GM19455 (cell line): ENCODE data around the gene PDE4A.
"Not testable (repeated sequence)": the region's sequence is repeated elsewhere in the genome, so short reads cannot be mapped to it uniquely, and the experiment has no call there.

ENCODE experiments used
- ATAC-seq: cut with Tn5 transposase; IDR thresholded peaks from one replicate; pipeline ENCODE4 v1.9.1; 2021; ENCODE audit not compliant: unreplicated experiment

Gene PDE4A

GRCh38 chr19:10461047-10461949 is 41.0 kb downstream of the PDE4A start:
- peak; percentile 66 for ATAC-seq

- not testable (repeated sequence) for ATAC-seq
These were observed 41.7 kb downstream of the PDE4A start for GRCh38 chr19:10462042-10462441.

GRCh38 chr19:10462557-10462956 is 42.2 kb downstream of the PDE4A start:
- ATAC-seq, result no peak

GRCh38 chr19:10464456-10464855 is 44.1 kb downstream of the PDE4A start:
- no peak for ATAC-seq

GRCh38 chr19:10467104-10467706 is 46.9 kb downstream of the PDE4A start:
- no peak for ATAC-seq

- no peak for ATAC-seq
These were observed 47.8 kb downstream of the PDE4A start for GRCh38 chr19:10468133-10468532.

- no peak for ATAC-seq
These were observed 51.6 kb downstream of the PDE4A start for GRCh38 chr19:10471909-10472308.

GRCh38 chr19:10473192-10473591 is 52.9 kb downstream of the PDE4A start:
- no peak for ATAC-seq

- no peak for ATAC-seq
These were observed 54.7 kb downstream of the PDE4A start for GRCh38 chr19:10474962-10475451.

- no peak for ATAC-seq
These were observed 58.1 kb downstream of the PDE4A start for GRCh38 chr19:10478476-10478875.

GRCh38 chr19:10478903-10479384 is 58.6 kb downstream of the PDE4A start:
- ATAC-seq, result no peak

GRCh38 chr19:10486551-10486950 is 66.2 kb downstream of the PDE4A start:
- no peak for ATAC-seq

GRCh38 chr19:10491472-10492047 is 71.2 kb downstream of the PDE4A start:
- ATAC-seq, result no peak

- no peak for ATAC-seq
These were observed 77.0 kb downstream of the PDE4A start for GRCh38 chr19:10497371-10497770.

- no peak for ATAC-seq
These were observed 79.4 kb downstream of the PDE4A start for GRCh38 chr19:10499550-10500246.

- no peak for ATAC-seq
These were observed 79.9 kb downstream of the PDE4A start for GRCh38 chr19:10500247-10500592.

GRCh38 chr19:10501971-10502523 is 81.7 kb downstream of the PDE4A start:
- peak; percentile 30 for ATAC-seq

- peak; percentile 73 for ATAC-seq
These were observed 82.2 kb downstream of the PDE4A start for GRCh38 chr19:10502524-10503001.

GRCh38 chr19:10503002-10503789 is 82.9 kb downstream of the PDE4A start, which contains the start of gene KEAP1:
KEAP1 (minus strand) TSS chr19:10503356; CDS start chr19:10500033, 3,323 bp downstream.
- peak; percentile 25 for ATAC-seq
